DOHH2 (cell line): ENCODE measurements around the gene SLC12A8.

Experiments used
- H3F3A ChIP-seq: fragments of 200-600 bp; sonication (generic), shearing (Covaris generic); 2 replicates; pipeline ENCODE4 v1.6.0; 2016; ENCODE audit warnings: antibody characterized with exemption, mild to moderate bottlenecking; ENCODE audit not compliant: control insufficient read depth, insufficient read depth
- H3K27ac ChIP-seq: fragments of 200-600 bp; sonication (generic); 2 replicates; pipeline ENCODE4 v1.5.1; 2014; ENCODE audit warnings: low read depth, mild to moderate bottlenecking, low read length, moderate library complexity
- H3K27me3 ChIP-seq: fragments of 200-600 bp; sonication (generic); 2 replicates; pipeline ENCODE4 v1.6.1; 2014; ENCODE audit warnings: mild to moderate bottlenecking, low read length, mixed read lengths; ENCODE audit not compliant: control insufficient read depth
- H3K36me3 ChIP-seq: fragments of 200-600 bp; sonication (generic); 2 replicates; pipeline ENCODE4 v1.6.1; 2014; ENCODE audit warnings: mild to moderate bottlenecking, low read length, moderate library complexity, mixed read lengths; ENCODE audit not compliant: control insufficient read depth
- H3K4me1 ChIP-seq: fragments of 200-600 bp; sonication (generic); 2 replicates; pipeline ENCODE4 v1.6.1; 2014; ENCODE audit warnings: mild to moderate bottlenecking, low read length, mixed read lengths; ENCODE audit not compliant: control insufficient read depth
- H3K4me2 ChIP-seq: fragments of 200-600 bp; sonication (generic); 2 replicates; pipeline ENCODE4 v1.6.0; 2014; ENCODE audit warnings: mild to moderate bottlenecking, low read length, moderate library complexity
- H3K4me3 ChIP-seq: fragments of 200-600 bp; sonication (generic); 2 replicates; pipeline ENCODE4 v1.5.1; 2014; ENCODE audit warnings: mild to moderate bottlenecking, low read length, mixed read lengths
- H3K79me2 ChIP-seq: fragments of 200-600 bp; sonication (generic); 2 replicates; pipeline ENCODE4 v1.6.1; 2014; ENCODE audit warnings: mild to moderate bottlenecking, low read length, mixed read lengths; ENCODE audit not compliant: control insufficient read depth
- H3K9me2 ChIP-seq: fragments of 200-600 bp; sonication (generic); replicated peaks from 2 replicates; pipeline ENCODE4 v1.6.1; 2014; ENCODE audit warnings: mild to moderate bottlenecking, low read length, mixed read lengths; ENCODE audit not compliant: control insufficient read depth
- H3K9me3 ChIP-seq: fragments of 200-600 bp; sonication (generic); 2 replicates; pipeline ENCODE4 v1.6.1; 2014; ENCODE audit warnings: antibody characterized with exemption, low read length, mixed read lengths; ENCODE audit not compliant: control insufficient read depth, insufficient read depth
- H4K20me1 ChIP-seq: fragments of 200-600 bp; sonication (generic); 2 replicates; pipeline ENCODE4 v1.6.0; 2014; ENCODE audit warnings: low read depth, mild to moderate bottlenecking, antibody characterized with exemption, low read length, moderate library complexity; ENCODE audit not compliant: control insufficient read depth, insufficient read depth
- EZH2phosphoT487 ChIP-seq: fragments of 200-600 bp; sonication (generic); IDR thresholded peaks from 2 replicates; pipeline ENCODE4 v1.6.1; 2017; ENCODE audit warnings: borderline replicate concordance, mild to moderate bottlenecking, antibody characterized with exemption, low read length, moderate library complexity, mixed read lengths
- TF ChIP-seq, protein P1 (sequence below): fragments of 200-600 bp; sonication (generic); IDR thresholded peaks from one replicate; pipeline ENCODE4 v1.5.1; 2014; ENCODE audit warnings: antibody characterized with exemption, mild to moderate bottlenecking, low read depth, low read length; ENCODE audit not compliant: poor library complexity, severe bottlenecking

SLC12A8 gene

DNA sequence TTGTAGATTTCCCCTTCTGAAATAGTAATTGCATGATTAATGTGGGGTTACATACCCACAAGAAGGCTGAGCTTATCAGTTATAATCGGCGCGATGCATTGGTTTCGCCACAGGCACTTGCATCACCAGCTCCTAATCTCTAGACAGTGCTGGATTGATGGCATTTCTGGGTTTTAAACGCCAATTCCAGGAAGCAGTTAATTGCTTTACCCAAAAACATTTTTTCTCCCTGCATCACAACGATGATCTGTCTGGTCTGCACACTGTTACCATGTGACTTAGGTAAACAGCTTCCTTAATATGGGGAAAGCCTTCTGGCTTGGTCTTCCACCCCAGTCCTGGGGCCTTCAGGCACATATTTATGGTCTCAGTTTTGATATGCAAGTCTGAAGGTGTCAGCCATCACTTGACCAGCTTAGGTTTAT lies 86.7 kb downstream of the SLC12A8 start:
- Histone ChIP-seq H3K27me3 (peaks cover 29% of the 10 kb centered on the region), H3K4me2 (no peak overlapping the region), H3K36me3 (no peaks in the 10 kb centered on the region), H3K4me3 (no peak overlapping the region), H3K9me3 (no peaks in the 10 kb centered on the region), H3F3A (no peaks in the 10 kb centered on the region), H3K79me2 (no peaks in the 10 kb centered on the region), H3K9me2 (no peaks in the 10 kb centered on the region), H3K4me1 (no peaks in the 10 kb centered on the region; the same call in 1 of the 2 replicates), H3K27ac (no peak overlapping the region), H4K20me1 (no peaks in the 10 kb centered on the region)
- TF ChIP-seq EZH2phosphoT487, result no peak
- TF ChIP-seq, protein P1, sequence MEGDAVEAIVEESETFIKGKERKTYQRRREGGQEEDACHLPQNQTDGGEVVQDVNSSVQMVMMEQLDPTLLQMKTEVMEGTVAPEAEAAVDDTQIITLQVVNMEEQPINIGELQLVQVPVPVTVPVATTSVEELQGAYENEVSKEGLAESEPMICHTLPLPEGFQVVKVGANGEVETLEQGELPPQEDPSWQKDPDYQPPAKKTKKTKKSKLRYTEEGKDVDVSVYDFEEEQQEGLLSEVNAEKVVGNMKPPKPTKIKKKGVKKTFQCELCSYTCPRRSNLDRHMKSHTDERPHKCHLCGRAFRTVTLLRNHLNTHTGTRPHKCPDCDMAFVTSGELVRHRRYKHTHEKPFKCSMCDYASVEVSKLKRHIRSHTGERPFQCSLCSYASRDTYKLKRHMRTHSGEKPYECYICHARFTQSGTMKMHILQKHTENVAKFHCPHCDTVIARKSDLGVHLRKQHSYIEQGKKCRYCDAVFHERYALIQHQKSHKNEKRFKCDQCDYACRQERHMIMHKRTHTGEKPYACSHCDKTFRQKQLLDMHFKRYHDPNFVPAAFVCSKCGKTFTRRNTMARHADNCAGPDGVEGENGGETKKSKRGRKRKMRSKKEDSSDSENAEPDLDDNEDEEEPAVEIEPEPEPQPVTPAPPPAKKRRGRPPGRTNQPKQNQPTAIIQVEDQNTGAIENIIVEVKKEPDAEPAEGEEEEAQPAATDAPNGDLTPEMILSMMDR, result no peak

DNA sequence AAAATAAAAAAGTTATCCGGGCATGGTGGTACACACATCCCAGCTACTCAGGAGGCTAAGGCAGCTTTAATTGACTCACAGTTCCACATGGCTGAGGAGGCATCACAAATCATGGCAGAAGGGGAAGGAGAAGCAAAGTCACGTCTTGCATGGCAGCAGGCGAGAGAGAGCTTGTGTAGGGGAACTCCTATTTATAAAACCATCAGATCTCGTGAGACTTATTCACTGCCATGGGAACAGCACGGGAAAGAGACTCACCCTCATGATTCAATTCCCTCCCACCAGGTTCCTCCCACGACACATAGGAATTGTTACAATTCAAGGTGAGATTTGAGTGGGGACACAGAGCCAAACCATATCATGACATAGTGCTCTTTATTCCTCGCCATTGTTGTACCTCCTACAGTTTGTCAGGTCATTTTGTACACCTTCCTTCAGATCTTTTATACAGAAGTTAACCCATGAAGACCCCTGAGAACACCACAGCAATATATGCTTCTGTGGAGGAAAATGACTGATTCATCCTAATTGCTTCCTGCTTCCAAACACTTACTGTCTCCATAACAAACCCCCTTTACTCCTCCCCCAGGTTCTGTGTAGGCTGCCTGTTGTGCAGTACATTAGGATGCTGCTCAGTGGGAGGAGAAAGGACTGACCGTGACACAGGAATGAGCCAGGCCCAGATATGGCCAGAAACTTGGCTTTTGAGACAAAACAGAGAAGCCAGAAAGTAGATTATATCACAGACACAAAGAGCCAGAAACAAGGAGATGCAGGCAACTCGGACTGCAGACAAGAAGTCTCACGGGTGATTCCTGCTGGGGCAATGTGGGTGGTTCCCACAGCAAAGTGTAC lies 88.9 kb downstream of the SLC12A8 start:
- Histone ChIP-seq H4K20me1 (no peaks in the 10 kb centered on the region), H3K36me3 (no peaks in the 10 kb centered on the region), H3F3A (no peaks in the 10 kb centered on the region), H3K79me2 (no peaks in the 10 kb centered on the region), H3K4me3 (no peak overlapping the region), H3K9me3 (no peaks in the 10 kb centered on the region), H3K27me3 (peaks cover 45% of the 10 kb centered on the region), H3K9me2 (no peaks in the 10 kb centered on the region), H3K27ac (no peak overlapping the region), H3K4me1 (no peaks in the 10 kb centered on the region; the same call in 1 of the 2 replicates), H3K4me2 (no peak overlapping the region)
- no peak for TF ChIP-seq EZH2phosphoT487
- TF ChIP-seq, protein P1, result no peak

DNA sequence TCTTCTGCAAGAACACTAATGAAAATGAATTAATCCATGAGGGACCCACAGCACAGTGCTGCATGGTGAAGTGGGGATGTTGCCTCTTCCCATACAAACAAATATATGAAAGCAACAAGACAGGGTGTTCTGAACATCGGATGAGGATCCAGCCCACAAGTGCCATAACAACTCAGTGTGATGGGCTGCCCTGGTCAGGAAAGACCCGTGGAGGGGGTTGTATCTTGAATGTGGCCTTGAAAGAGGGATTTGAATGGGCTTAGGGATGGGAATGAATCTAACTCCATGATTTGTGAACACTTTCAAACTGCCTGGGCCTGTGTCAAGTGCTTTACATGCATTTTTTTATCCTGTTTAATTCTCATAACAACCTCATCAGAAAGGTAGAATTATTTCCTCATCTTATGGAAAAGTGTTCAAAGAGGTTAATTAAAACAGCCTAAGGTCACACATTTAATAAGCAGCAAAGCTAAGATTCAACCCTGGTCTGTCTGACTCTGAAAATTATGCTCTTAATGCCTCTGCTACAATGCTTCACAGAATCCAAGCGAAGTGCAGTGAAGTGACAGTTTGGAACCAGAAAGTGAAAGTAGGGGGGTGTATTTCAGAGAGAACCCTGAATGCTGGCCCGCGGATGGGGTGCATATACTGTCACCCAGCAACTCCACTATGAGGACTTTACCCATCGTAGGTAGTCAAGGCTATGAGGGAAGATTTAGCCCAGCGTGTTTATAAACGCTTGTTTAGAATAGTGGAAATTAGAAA lies 91.1 kb downstream of the SLC12A8 start:
- Histone ChIP-seq H3K27me3 (peaks cover 40% of the 10 kb centered on the region), H3K9me3 (no peaks in the 10 kb centered on the region), H4K20me1 (no peaks in the 10 kb centered on the region), H3K4me2 (no peak overlapping the region), H3K9me2 (no peaks in the 10 kb centered on the region), H3F3A (no peaks in the 10 kb centered on the region), H3K4me3 (no peak overlapping the region), H3K27ac (no peak overlapping the region), H3K36me3 (no peaks in the 10 kb centered on the region), H3K4me1 (no peaks in the 10 kb centered on the region; the same call in 1 of the 2 replicates), H3K79me2 (no peaks in the 10 kb centered on the region)
- TF ChIP-seq, protein P1, result no peak
- no peak for TF ChIP-seq EZH2phosphoT487
